WTC11 (cell line): Measurements from ENCODE around the gene KBTBD3.

Experiments used
- CTCF ChIP-seq: fragments of 200-600 bp; IDR thresholded peaks from 2 replicates; pipeline ENCODE4 v1.8.0; 2022; ENCODE audit warnings: antibody characterized with exemption
- E2F4 ChIP-seq: sonication (generic); formaldehyde crosslinking; IDR thresholded peaks from 2 replicates; pipeline ENCODE4 v1.8.1; 2022; ENCODE audit warnings: low read depth, mild to moderate bottlenecking, moderate library complexity, missing genetic modification reagents, borderline replicate concordance
- ESRRA ChIP-seq: sonication (generic); formaldehyde crosslinking; IDR thresholded peaks from 2 replicates; pipeline ENCODE4 v1.8.1; 2022; ENCODE audit warnings: mild to moderate bottlenecking, missing genetic modification reagents, borderline replicate concordance
- JUN ChIP-seq: sonication (generic); formaldehyde crosslinking; IDR thresholded peaks from 2 replicates; pipeline ENCODE4 v1.8.0; 2023; ENCODE audit warnings: mild to moderate bottlenecking, missing genetic modification reagents
- STAT6 ChIP-seq: sonication (generic); formaldehyde crosslinking; conservative IDR thresholded peaks from 2 replicates; pipeline ENCODE4 v1.8.1; 2023; ENCODE audit warnings: mild to moderate bottlenecking, low read depth, missing genetic modification reagents, moderate library complexity
- ZNF232 ChIP-seq: sonication (generic); formaldehyde crosslinking; IDR thresholded peaks from 2 replicates; pipeline ENCODE4 v1.8.0; 2022; ENCODE audit warnings: mild to moderate bottlenecking, missing genetic modification reagents
- ZNF263 ChIP-seq: sonication (generic); formaldehyde crosslinking; IDR thresholded peaks from 2 replicates; pipeline ENCODE4 v1.8.1; 2022; ENCODE audit warnings: low read depth, mild to moderate bottlenecking, moderate library complexity, missing genetic modification reagents
- TF ChIP-seq, protein P1 (sequence below): sonication (generic); formaldehyde crosslinking; conservative IDR thresholded peaks from 2 replicates; pipeline ENCODE4 v1.8.1; 2022; ENCODE audit warnings: mild to moderate bottlenecking, missing genetic modification reagents
- TF ChIP-seq, protein P2 (sequence below): sonication (generic); formaldehyde crosslinking; IDR thresholded peaks from 2 replicates; pipeline ENCODE4 v1.8.0; 2023; ENCODE audit warnings: mild to moderate bottlenecking, missing genetic modification reagents
- TF ChIP-seq, protein P3 (sequence below): sonication (generic); formaldehyde crosslinking; IDR thresholded peaks from 2 replicates; pipeline ENCODE4 v1.8.1; 2023; ENCODE audit warnings: mild to moderate bottlenecking, missing genetic modification reagents, moderate library complexity
- TF ChIP-seq, protein P4 (sequence below): sonication (generic); formaldehyde crosslinking; IDR thresholded peaks from 2 replicates; pipeline ENCODE4 v1.8.0; 2022; ENCODE audit warnings: mild to moderate bottlenecking, missing genetic modification reagents
- TF ChIP-seq, protein P5 (sequence below): sonication (generic); formaldehyde crosslinking; IDR thresholded peaks from 2 replicates; pipeline ENCODE4 v1.8.1; 2023; ENCODE audit warnings: mild to moderate bottlenecking, missing genetic modification reagents, borderline replicate concordance

- TF ChIP-seq CTCF: no peak
- TF ChIP-seq, protein P1, sequence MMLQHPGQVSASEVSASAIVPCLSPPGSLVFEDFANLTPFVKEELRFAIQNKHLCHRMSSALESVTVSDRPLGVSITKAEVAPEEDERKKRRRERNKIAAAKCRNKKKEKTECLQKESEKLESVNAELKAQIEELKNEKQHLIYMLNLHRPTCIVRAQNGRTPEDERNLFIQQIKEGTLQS (CRISPR knock-in tag): no peak
- TF ChIP-seq, protein P2, sequence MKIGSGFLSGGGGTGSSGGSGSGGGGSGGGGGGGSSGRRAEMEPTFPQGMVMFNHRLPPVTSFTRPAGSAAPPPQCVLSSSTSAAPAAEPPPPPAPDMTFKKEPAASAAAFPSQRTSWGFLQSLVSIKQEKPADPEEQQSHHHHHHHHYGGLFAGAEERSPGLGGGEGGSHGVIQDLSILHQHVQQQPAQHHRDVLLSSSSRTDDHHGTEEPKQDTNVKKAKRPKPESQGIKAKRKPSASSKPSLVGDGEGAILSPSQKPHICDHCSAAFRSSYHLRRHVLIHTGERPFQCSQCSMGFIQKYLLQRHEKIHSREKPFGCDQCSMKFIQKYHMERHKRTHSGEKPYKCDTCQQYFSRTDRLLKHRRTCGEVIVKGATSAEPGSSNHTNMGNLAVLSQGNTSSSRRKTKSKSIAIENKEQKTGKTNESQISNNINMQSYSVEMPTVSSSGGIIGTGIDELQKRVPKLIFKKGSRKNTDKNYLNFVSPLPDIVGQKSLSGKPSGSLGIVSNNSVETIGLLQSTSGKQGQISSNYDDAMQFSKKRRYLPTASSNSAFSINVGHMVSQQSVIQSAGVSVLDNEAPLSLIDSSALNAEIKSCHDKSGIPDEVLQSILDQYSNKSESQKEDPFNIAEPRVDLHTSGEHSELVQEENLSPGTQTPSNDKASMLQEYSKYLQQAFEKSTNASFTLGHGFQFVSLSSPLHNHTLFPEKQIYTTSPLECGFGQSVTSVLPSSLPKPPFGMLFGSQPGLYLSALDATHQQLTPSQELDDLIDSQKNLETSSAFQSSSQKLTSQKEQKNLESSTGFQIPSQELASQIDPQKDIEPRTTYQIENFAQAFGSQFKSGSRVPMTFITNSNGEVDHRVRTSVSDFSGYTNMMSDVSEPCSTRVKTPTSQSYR (CRISPR knock-in tag): no peak
- TF ChIP-seq, protein P3, sequence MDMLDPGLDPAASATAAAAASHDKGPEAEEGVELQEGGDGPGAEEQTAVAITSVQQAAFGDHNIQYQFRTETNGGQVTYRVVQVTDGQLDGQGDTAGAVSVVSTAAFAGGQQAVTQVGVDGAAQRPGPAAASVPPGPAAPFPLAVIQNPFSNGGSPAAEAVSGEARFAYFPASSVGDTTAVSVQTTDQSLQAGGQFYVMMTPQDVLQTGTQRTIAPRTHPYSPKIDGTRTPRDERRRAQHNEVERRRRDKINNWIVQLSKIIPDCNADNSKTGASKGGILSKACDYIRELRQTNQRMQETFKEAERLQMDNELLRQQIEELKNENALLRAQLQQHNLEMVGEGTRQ (CRISPR knock-in tag): no peak
- no peak for TF ChIP-seq STAT6 (CRISPR knock-in tag)
- no peak for TF ChIP-seq ESRRA
- TF ChIP-seq ZNF232 (CRISPR knock-in tag): no peak
- TF ChIP-seq, protein P4, sequence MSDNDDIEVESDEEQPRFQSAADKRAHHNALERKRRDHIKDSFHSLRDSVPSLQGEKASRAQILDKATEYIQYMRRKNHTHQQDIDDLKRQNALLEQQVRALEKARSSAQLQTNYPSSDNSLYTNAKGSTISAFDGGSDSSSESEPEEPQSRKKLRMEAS: no peak
- no peak for TF ChIP-seq E2F4 (CRISPR knock-in tag)
- TF ChIP-seq, protein P5, sequence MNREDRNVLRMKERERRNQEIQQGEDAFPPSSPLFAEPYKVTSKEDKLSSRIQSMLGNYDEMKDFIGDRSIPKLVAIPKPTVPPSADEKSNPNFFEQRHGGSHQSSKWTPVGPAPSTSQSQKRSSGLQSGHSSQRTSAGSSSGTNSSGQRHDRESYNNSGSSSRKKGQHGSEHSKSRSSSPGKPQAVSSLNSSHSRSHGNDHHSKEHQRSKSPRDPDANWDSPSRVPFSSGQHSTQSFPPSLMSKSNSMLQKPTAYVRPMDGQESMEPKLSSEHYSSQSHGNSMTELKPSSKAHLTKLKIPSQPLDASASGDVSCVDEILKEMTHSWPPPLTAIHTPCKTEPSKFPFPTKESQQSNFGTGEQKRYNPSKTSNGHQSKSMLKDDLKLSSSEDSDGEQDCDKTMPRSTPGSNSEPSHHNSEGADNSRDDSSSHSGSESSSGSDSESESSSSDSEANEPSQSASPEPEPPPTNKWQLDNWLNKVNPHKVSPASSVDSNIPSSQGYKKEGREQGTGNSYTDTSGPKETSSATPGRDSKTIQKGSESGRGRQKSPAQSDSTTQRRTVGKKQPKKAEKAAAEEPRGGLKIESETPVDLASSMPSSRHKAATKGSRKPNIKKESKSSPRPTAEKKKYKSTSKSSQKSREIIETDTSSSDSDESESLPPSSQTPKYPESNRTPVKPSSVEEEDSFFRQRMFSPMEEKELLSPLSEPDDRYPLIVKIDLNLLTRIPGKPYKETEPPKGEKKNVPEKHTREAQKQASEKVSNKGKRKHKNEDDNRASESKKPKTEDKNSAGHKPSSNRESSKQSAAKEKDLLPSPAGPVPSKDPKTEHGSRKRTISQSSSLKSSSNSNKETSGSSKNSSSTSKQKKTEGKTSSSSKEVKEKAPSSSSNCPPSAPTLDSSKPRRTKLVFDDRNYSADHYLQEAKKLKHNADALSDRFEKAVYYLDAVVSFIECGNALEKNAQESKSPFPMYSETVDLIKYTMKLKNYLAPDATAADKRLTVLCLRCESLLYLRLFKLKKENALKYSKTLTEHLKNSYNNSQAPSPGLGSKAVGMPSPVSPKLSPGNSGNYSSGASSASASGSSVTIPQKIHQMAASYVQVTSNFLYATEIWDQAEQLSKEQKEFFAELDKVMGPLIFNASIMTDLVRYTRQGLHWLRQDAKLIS: no peak
- TF ChIP-seq ZNF263 (CRISPR knock-in tag): no peak
- no peak for TF ChIP-seq JUN (CRISPR knock-in tag)
Observed at GRCh38 chr11:106043540-106043939, 33.6 kb downstream of the KBTBD3 start.
